Trophoblast cell (in vitro differentiated cells and primary cell): Measurements from ENCODE around the gene AMER2.
A peak's percentile ranks its signal among the peaks of the same experiment; 100 is the strongest.

ENCODE experiments used
- DNase-seq, 2 donors: peaks; one replicate each; pipeline ENCODE4 v3.0.0-alpha.2; 2016
- H2AFZ ChIP-seq: 2 replicates; pipeline ENCODE4 v1.6.1; 2013; ENCODE audit warnings: low read length, moderate library complexity, mild to moderate bottlenecking; ENCODE audit not compliant: insufficient read depth, poor library complexity
- H2AK5ac ChIP-seq: 2 replicates; pipeline ENCODE4 v1.6.1; 2013; ENCODE audit warnings: mild to moderate bottlenecking, low read length
- H2BK120ac ChIP-seq: 2 replicates; pipeline ENCODE4 v1.6.1; 2013; ENCODE audit warnings: low read length, mild to moderate bottlenecking, moderate library complexity; ENCODE audit not compliant: insufficient read depth, poor library complexity
- H2BK12ac ChIP-seq: 2 replicates; pipeline ENCODE4 v1.6.1; 2013; ENCODE audit warnings: mild to moderate bottlenecking, low read length, moderate library complexity
- H2BK5ac ChIP-seq: 2 replicates; pipeline ENCODE4 v1.6.1; 2013; ENCODE audit warnings: low read length, low read depth, moderate library complexity, mild to moderate bottlenecking; ENCODE audit not compliant: poor library complexity
- H3K14ac ChIP-seq: 2 replicates; pipeline ENCODE4 v1.6.1; 2013; ENCODE audit warnings: mild to moderate bottlenecking, low read length
- H3K18ac ChIP-seq: 2 replicates; pipeline ENCODE4 v1.6.1; 2013; ENCODE audit warnings: mild to moderate bottlenecking, low read length
- H3K23ac ChIP-seq: 2 replicates; pipeline ENCODE4 v1.6.1; 2013; ENCODE audit warnings: low read length
- H3K27ac ChIP-seq: 2 replicates; pipeline ENCODE4 v1.5.1; 2013; ENCODE audit warnings: low read depth, mild to moderate bottlenecking, inconsistent platforms, low read length, moderate library complexity
- H3K27me3 ChIP-seq: 2 replicates; pipeline ENCODE4 v1.6.1; 2013; ENCODE audit warnings: inconsistent platforms, mild to moderate bottlenecking, low read length, moderate library complexity; ENCODE audit not compliant: insufficient read depth
- H3K36me3 ChIP-seq, 2 experiments: 1 replicate in 1 of 2; 2 replicates in 1 of 2; pipeline ENCODE4 v1.6.1; 2013; ENCODE audit warnings: low read length in 2 of 2, mild to moderate bottlenecking in 2 of 2, moderate library complexity in 1 of 2; ENCODE audit not compliant: insufficient read depth in 2 of 2, control insufficient read depth in 1 of 2
- H3K4ac ChIP-seq: 2 replicates; pipeline ENCODE4 v1.6.1; 2013; ENCODE audit warnings: low read depth, mild to moderate bottlenecking, low read length, moderate library complexity
- H3K4me1 ChIP-seq, 2 experiments: 1 replicate in 1 of 2; 2 replicates in 1 of 2; pipeline ENCODE4 v1.6.1; 2013; ENCODE audit warnings: low read length in 2 of 2, mild to moderate bottlenecking in 2 of 2, moderate library complexity in 1 of 2; ENCODE audit not compliant: insufficient read depth in 2 of 2, control insufficient read depth in 1 of 2
- H3K4me2 ChIP-seq: 2 replicates; pipeline ENCODE4 v1.6.1; 2013; ENCODE audit warnings: inconsistent platforms, mild to moderate bottlenecking, low read length, moderate library complexity
- H3K4me3 ChIP-seq: 2 replicates; pipeline ENCODE4 v1.5.1; 2013; ENCODE audit warnings: mild to moderate bottlenecking, low read depth, low read length, inconsistent platforms
- H3K79me1 ChIP-seq: one replicate; pipeline ENCODE4 v1.6.1; 2013; ENCODE audit warnings: low read length
- H3K79me2 ChIP-seq: 2 replicates; pipeline ENCODE4 v1.6.1; 2013; ENCODE audit warnings: low read length, mild to moderate bottlenecking; ENCODE audit not compliant: control insufficient read depth, insufficient read depth, poor library complexity
- H3K9ac ChIP-seq: 2 replicates; pipeline ENCODE4 v1.6.1; 2013; ENCODE audit warnings: mild to moderate bottlenecking, low read length
- H3K9me3 ChIP-seq: 2 replicates; pipeline ENCODE4 v1.6.1; 2013; ENCODE audit warnings: low read depth, mild to moderate bottlenecking, control low read depth, inconsistent platforms, low read length; ENCODE audit not compliant: insufficient read depth
- H4K12ac ChIP-seq: 2 replicates; pipeline ENCODE4 v1.6.1; 2013; ENCODE audit warnings: low read depth, mild to moderate bottlenecking, low read length, moderate library complexity
- H4K8ac ChIP-seq: 2 replicates; pipeline ENCODE4 v1.6.1; 2013; ENCODE audit warnings: low read depth, mild to moderate bottlenecking, low read length, moderate library complexity
- H4K91ac ChIP-seq: one replicate; pipeline ENCODE4 v1.6.1; 2013; ENCODE audit warnings: low read depth, mild to moderate bottlenecking, low read length, moderate library complexity
- WGBS: extraction: QIAGEN DNeasy Blood & Tissue Kit; methylation state at CpG from one replicate; pipeline ENCODE4 v1.1.7; 2013; ENCODE audit warnings: missing lambda C conversion rate; ENCODE audit not compliant: insufficient read length, insufficient coverage; ENCODE audit errors: extremely low coverage; 5-methylcytosine and 5-hydroxymethylcytosine counted together

Gene AMER2

GRCh38 chr13:25157681-25158080 lies 14.4 kb downstream of the AMER2 start:
- Histone ChIP-seq H3K4ac (no peak overlapping the region), H4K8ac (no peak overlapping the region), H4K12ac (no peak overlapping the region), H3K79me1 (no peaks in the 10 kb centered on the region), H3K4me1 (peaks cover 0 to 7% of the 10 kb centered on the region in 2 experiments), H4K91ac (no peak overlapping the region), H2BK12ac (no peak overlapping the region), H3K79me2 (no peaks in the 10 kb centered on the region), H3K23ac (no peak overlapping the region), H2AK5ac (no peak overlapping the region), H2BK5ac (no peak overlapping the region), H3K36me3 (no peaks in the 10 kb centered on the region), H3K4me3 (no peak overlapping the region), H2AFZ (no peak overlapping the region), H3K14ac (no peak overlapping the region), H3K9ac (no peak overlapping the region), H3K27me3 (no peaks in the 10 kb centered on the region), H3K9me3 (no peaks in the 10 kb centered on the region), H3K4me2 (no peak overlapping the region), H3K27ac (no peak overlapping the region), H2BK120ac (no peak overlapping the region), H3K18ac (no peak overlapping the region)
- peak in 1 of 2 donors; percentile 55 for DNase-seq
- WGBS: no CpG with 5 or more reads among the region's 2 CpGs

GRCh38 chr13:25153736-25154135 lies 18.4 kb downstream of the AMER2 start:
- no CpG with 5 or more reads among the region's 2 CpGs for WGBS
- DNase-seq: no peak
- no peak overlapping the region for H2AFZ ChIP-seq
- H2BK5ac ChIP-seq: no peak overlapping the region
- H3K4ac ChIP-seq: no peak overlapping the region
- H3K27ac ChIP-seq: no peak overlapping the region
- H3K23ac ChIP-seq: no peak overlapping the region
- H3K4me1 ChIP-seq: peaks cover 5 to 18% of the 10 kb centered on the region in 2 experiments
- H2AK5ac ChIP-seq: no peak overlapping the region
- H3K18ac ChIP-seq: no peak overlapping the region
- no peak overlapping the region for H3K4me2 ChIP-seq
- H4K91ac ChIP-seq: no peak overlapping the region
- H3K79me1 ChIP-seq: peaks cover 4% of the 10 kb centered on the region
- H3K9ac ChIP-seq: no peak overlapping the region
- H4K12ac ChIP-seq: no peak overlapping the region
- no peaks in the 10 kb centered on the region for H3K36me3 ChIP-seq
- no peak overlapping the region for H4K8ac ChIP-seq
- H3K4me3 ChIP-seq: no peak overlapping the region
- no peak overlapping the region for H2BK12ac ChIP-seq
- H3K79me2 ChIP-seq: peaks cover 1% of the 10 kb centered on the region
- H3K27me3 ChIP-seq: no peaks in the 10 kb centered on the region
- H3K9me3 ChIP-seq: peaks cover 3% of the 10 kb centered on the region
- H2BK120ac ChIP-seq: no peak overlapping the region
- no peak overlapping the region for H3K14ac ChIP-seq

DNA sequence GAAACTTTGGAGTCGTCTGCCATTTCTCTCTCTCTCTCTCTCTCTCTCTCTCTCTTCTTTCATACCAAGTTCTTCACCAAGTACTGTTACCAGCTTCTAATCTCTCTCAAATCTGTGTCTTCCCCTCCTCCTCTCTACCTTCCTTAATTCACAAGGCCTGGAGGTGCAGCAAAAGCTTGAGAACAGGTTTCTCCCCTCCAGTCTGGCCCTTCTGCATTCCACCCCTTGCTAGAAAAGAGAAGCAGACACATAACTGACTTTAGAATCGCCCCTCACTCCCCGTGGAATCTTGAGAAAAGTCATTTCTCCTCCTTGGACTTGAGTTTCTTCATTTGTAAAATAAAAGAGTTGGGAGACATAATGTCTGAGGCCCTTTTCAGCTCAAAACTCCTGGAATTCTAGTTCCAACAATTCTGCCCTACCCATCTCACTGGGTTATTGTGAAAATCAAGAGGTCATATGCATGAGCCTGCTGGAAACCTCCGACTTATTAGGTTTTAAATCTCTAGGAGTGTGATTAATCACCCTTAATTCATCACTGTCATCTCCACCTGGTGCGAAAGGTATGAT lies 20.4 kb downstream of the AMER2 start:
- no peak for DNase-seq
- H3K23ac ChIP-seq: no peak overlapping the region
- H3K79me1 ChIP-seq: peaks cover 4% of the 10 kb centered on the region
- no peak overlapping the region for H3K14ac ChIP-seq
- no peak overlapping the region for H4K91ac ChIP-seq
- peaks cover 5 to 15% of the 10 kb centered on the region in 2 experiments for H3K4me1 ChIP-seq
- peaks cover 7% of the 10 kb centered on the region for H3K9me3 ChIP-seq
- H2AFZ ChIP-seq: no peak overlapping the region
- H4K12ac ChIP-seq: no peak overlapping the region
- no peak overlapping the region for H2AK5ac ChIP-seq
- no peak overlapping the region for H3K9ac ChIP-seq
- peak overlapping the region; percentile 26 for H3K27ac ChIP-seq
- no peak overlapping the region for H4K8ac ChIP-seq
- H3K36me3 ChIP-seq: no peaks in the 10 kb centered on the region
- no peak overlapping the region for H3K4me3 ChIP-seq
- no peaks in the 10 kb centered on the region for H3K27me3 ChIP-seq
- no peak overlapping the region for H2BK12ac ChIP-seq
- no peak overlapping the region for H2BK120ac ChIP-seq
- H3K18ac ChIP-seq: no peak overlapping the region
- no peak overlapping the region for H3K4ac ChIP-seq
- H3K4me2 ChIP-seq: peak overlapping the region; percentile 39
- no CpG with 5 or more reads among the region's 5 CpGs for WGBS
- H2BK5ac ChIP-seq: no peak overlapping the region
- peaks cover 1% of the 10 kb centered on the region for H3K79me2 ChIP-seq

DNA sequence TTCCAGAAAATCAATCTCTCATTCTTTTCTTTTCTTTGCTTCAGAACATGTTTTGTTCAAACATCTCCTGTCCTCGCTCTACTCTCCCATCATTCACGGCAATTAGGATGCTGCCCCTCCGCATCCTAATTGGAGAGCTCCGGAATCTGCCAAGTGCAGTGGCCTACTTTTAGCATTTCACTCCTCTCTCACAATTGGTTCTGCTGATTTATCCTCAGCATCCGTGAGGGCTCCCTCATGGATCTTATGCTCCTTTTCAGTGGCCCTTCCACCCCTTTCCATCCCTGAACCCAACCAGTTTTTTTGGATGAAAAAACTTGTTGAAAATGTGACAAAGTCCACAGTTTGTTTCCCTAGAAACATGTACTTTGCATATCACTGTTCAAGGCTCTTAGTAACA lies 22.4 kb downstream of the AMER2 start:
- H3K4me3 ChIP-seq: no peak overlapping the region
- H3K27ac ChIP-seq: no peak overlapping the region
- H3K79me2 ChIP-seq: peaks cover 1% of the 10 kb centered on the region
- H3K9ac ChIP-seq: no peak overlapping the region
- H4K91ac ChIP-seq: no peak overlapping the region
- H3K14ac ChIP-seq: no peak overlapping the region
- no peak for DNase-seq
- whole genome bisulfite sequencing: no CpG with 5 or more reads among the region's 5 CpGs
- no peak overlapping the region for H3K4ac ChIP-seq
- H2AFZ ChIP-seq: no peak overlapping the region
- no peak overlapping the region for H2BK12ac ChIP-seq
- H3K4me2 ChIP-seq: no peak overlapping the region
- no peak overlapping the region for H2BK5ac ChIP-seq
- H3K18ac ChIP-seq: no peak overlapping the region
- peaks cover 7% of the 10 kb centered on the region for H3K9me3 ChIP-seq
- H3K27me3 ChIP-seq: no peaks in the 10 kb centered on the region
- H3K79me1 ChIP-seq: peaks cover 4% of the 10 kb centered on the region
- peaks cover 5 to 15% of the 10 kb centered on the region in 2 experiments for H3K4me1 ChIP-seq
- H2AK5ac ChIP-seq: no peak overlapping the region
- H4K12ac ChIP-seq: no peak overlapping the region
- H3K23ac ChIP-seq: no peak overlapping the region
- no peak overlapping the region for H4K8ac ChIP-seq
- H2BK120ac ChIP-seq: no peak overlapping the region
- no peaks in the 10 kb centered on the region for H3K36me3 ChIP-seq
